GM21515 (cell line): ENCODE data around the gene GRIK1.

Experiments
- ATAC-seq: cut with Tn5 transposase; IDR thresholded peaks from one replicate; pipeline ENCODE4 v1.9.1; 2021; ENCODE audit not compliant: unreplicated experiment

GRIK1 gene

DNA sequence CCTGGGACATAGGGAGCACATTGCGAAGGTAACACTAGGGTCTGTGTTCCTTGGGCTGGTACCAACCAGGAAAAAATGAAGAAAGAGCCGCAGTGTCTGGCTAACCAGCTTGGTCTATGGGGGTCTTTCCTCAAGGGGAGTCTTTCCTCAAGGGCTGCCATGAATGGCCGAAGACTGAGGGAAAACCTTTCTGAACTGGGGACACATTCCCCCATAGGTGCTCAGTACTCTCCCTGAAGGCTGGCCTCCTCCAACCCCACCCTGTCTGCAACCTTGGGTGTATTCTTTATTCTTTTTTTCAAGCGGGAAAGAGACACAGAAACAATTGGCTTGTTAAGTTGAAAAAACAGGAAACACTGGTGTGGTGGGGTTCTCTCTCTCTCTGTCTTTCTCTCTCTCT lies 440.6 kb downstream of the GRIK1 start:
- ATAC-seq: no peak

DNA sequence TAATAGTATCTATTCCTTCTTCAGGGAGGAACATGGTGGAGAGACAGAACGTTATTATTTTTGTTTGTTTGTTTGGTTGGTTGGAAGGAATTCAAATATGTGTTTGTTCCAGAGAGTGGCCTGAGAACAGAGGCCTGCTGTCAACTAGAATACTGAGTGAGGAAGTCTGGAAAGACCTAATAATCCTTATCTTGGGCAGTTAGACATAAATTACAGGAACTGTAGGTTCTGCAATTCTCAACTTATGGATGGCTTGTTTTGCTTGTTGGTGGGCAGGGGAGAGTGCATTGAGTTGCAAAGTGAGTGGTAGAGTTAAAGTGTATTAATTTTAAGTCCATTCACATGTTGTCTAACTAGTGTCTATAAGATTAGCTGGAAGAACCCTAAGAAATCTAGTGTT lies 443.5 kb downstream of the GRIK1 start:
- no peak for ATAC-seq

DNA sequence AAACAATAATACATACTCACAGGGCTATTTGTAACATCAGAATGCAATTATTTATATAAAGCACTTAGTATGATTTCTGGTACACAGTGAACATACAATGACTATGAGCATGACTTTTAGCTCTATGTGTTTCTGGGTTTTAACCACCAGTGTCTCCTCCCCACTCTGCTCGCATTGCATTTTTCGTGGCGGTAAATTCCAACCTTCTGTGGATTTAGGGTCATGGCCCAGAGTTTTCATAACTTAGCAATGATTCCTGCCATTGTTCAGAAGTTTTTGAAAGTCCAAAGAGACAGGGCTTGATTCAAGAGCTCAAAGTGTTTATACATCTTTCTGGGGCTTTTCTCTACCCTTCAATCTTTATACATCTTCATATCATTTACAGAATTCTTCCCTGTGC lies 449.8 kb downstream of the GRIK1 start:
- ATAC-seq: no peak

DNA sequence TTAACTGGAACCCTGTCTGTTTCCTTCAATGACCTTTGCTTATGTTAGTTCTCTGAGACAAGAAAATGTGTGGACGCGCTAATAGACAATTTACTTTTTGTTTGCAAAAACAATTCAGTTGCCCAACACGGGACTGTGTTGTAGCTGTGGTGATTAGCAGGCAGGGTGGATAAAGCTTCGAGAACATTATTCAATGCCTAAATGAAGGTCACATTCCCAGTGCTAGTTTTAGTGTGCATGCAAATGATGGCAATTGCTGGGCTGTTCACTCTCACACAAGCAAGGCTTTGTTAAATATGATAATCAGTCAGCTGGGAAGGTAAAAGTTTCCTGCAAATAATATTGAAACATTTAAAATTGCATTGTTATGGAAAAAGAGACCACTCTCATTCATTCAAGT lies 452.6 kb downstream of the GRIK1 start:
- ATAC-seq: no peak
